HepG2 (cell line): Measurements from ENCODE around the gene AKAP9. TPM values are rescaled to one million over a fixed set of nuclear protein-coding genes. Genes with fewer than 3 reads are reported as not detected.

Source experiments
- ATAC-seq: fragments of 200-7000 bp; cut with Tn5 transposase; 3 replicates; pipeline ENCODE4 v1.9.1; 2020; ENCODE audit warnings: mild to moderate bottlenecking, moderate library complexity
- BruUV-seq: library from RNA; stranded (reverse); fragments of 400-500 nt; replicated peaks from 2 replicates; lab custom pipeline; 2021; lab: Mats Ljungman, UMichigan
- CTCF ChIA-PET: fragments of 300-600 bp; formaldehyde crosslinking; extraction: SDS; loops from one replicate; lab custom pipeline; 2021; ENCODE audit warnings: low total read pairs, inconsistent platforms, low intra/inter-chr PET ratio; lab: Yijun Ruan, JAX
- POLR2A ChIA-PET: fragments of 350-600 bp; sonication (Branson Sonifier 250); formaldehyde crosslinking; loops from one replicate; lab custom pipeline; 2020; ENCODE audit warnings: antibody characterized with exemption, inconsistent platforms; lab: Yijun Ruan, JAX
- DNase-seq: peaks from one replicate; pipeline ENCODE4 v3.0.0-alpha.2; 2015; ENCODE audit warnings: low spot score
- FAIRE-seq: peaks from 3 replicates; lab custom pipeline; 2011; peaks lifted over from hg19 to GRCh38; lab: Jason Lieb, UNC
- H2AFZ ChIP-seq: one replicate; pipeline ENCODE4 v1.6.1; 2011; ENCODE audit warnings: low read length, inconsistent platforms
- H3K27ac ChIP-seq: fragments of 300-600 bp; 3 replicates; pipeline ENCODE4 v1.8.0; 2011; ENCODE audit warnings: mixed run types, mild to moderate bottlenecking, mixed read lengths, low read length, inconsistent platforms; ENCODE audit not compliant: insufficient read depth; ENCODE audit errors: extremely low read length
- H3K27me3 ChIP-seq, 2 experiments: fragments of 200-600 bp in 1 of 2; 2 replicates in 1 of 2; 3 replicates in 1 of 2; pipeline versions ENCODE4 v1.6.0 to v1.8.0; 2011; ENCODE audit warnings: low read length in 2 of 2, mild to moderate bottlenecking in 2 of 2, moderate library complexity in 2 of 2, inconsistent platforms in 1 of 2; ENCODE audit not compliant: insufficient read depth in 2 of 2, control insufficient read depth in 1 of 2
- H3K36me3 ChIP-seq, 2 experiments: fragments of 200-600 bp in 1 of 2; replicated peaks in 1 of 2; 2 replicates in 1 of 2; 3 replicates in 1 of 2; pipeline versions ENCODE4 v1.5.1 to v1.8.0; 2011; ENCODE audit warnings: low read length in 2 of 2, inconsistent platforms in 1 of 2; ENCODE audit not compliant: insufficient read depth in 2 of 2, control insufficient read depth in 1 of 2
- H3K4me1 ChIP-seq: 2 replicates; pipeline ENCODE4 v1.5.1; 2012; ENCODE audit warnings: low read length, inconsistent platforms; ENCODE audit not compliant: insufficient read depth
- H3K4me2 ChIP-seq: 2 replicates; pipeline ENCODE4 v1.6.0; 2011; ENCODE audit warnings: low read depth, low read length, inconsistent platforms
- H3K4me3 ChIP-seq, 3 experiments: fragments of 200-600 bp in 1 of 3; sonication (generic), shearing (Covaris generic) in 1 of 3; replicated peaks in 1 of 3; 2 replicates each; pipeline ENCODE4 v1.5.1; 2011 to 2016; ENCODE audit warnings: low read length in 3 of 3, inconsistent platforms in 2 of 3, low read depth in 2 of 3, mild to moderate bottlenecking in 2 of 3, control low read depth in 1 of 3, mixed read lengths in 1 of 3; ENCODE audit not compliant: insufficient read depth in 1 of 3
- H3K79me2 ChIP-seq: one replicate; pipeline ENCODE4 v1.6.1; 2011; ENCODE audit warnings: low read length, inconsistent platforms; ENCODE audit not compliant: insufficient read depth
- H3K9ac ChIP-seq: 2 replicates; pipeline ENCODE4 v1.6.0; 2011; ENCODE audit warnings: mild to moderate bottlenecking, low read depth, low read length, inconsistent platforms; ENCODE audit not compliant: insufficient read depth
- H3K9me3 ChIP-seq: 2 replicates; pipeline ENCODE4 v1.5.1; 2012; ENCODE audit warnings: mild to moderate bottlenecking, low read length
- H4K20me1 ChIP-seq: 2 replicates; pipeline ENCODE4 v1.6.0; 2011; ENCODE audit warnings: inconsistent platforms, mild to moderate bottlenecking, low read length, moderate library complexity; ENCODE audit not compliant: insufficient read depth
- ARHGAP35 ChIP-seq: sonication (generic); formaldehyde crosslinking; IDR thresholded peaks from 2 replicates; pipeline ENCODE4 v1.9.0; 2022; ENCODE audit warnings: mild to moderate bottlenecking, inconsistent platforms, moderate library complexity, missing genetic modification reagents, borderline replicate concordance
- EHMT2 ChIP-seq: fragments of 200-600 bp; sonication (generic); IDR thresholded peaks from 2 replicates; pipeline ENCODE4 v1.7.0; 2017; ENCODE audit warnings: antibody characterized with exemption, low read depth, low read length, borderline replicate concordance
- FOXC1 ChIP-seq: sonication (generic); formaldehyde crosslinking; IDR thresholded peaks from 2 replicates; pipeline ENCODE4 v1.8.0; 2022; ENCODE audit warnings: mild to moderate bottlenecking, missing genetic modification reagents, borderline replicate concordance
- FOXK2 ChIP-seq: fragments of 450-650 bp; IDR thresholded peaks from 2 replicates; pipeline ENCODE4 v1.6.1; 2016
- MED1 ChIP-seq: sonication (generic); formaldehyde crosslinking; IDR thresholded peaks from 2 replicates; pipeline ENCODE4 v1.4.0; 2020; ENCODE audit warnings: missing genetic modification reagents
- PTBP1 ChIP-seq: fragments of 200-400 bp; formaldehyde crosslinking; IDR thresholded peaks from 2 replicates; pipeline ENCODE4 v1.6.1; 2018; ENCODE audit warnings: low read length, low read depth; ENCODE audit not compliant: poor library complexity, severe bottlenecking
- SAFB2 ChIP-seq: sonication (generic); formaldehyde crosslinking; IDR thresholded peaks from 2 replicates; pipeline ENCODE4 v1.5.1; 2020; ENCODE audit warnings: missing genetic modification reagents, low read depth, mild to moderate bottlenecking, borderline replicate concordance
- TBX3 ChIP-seq: fragments of 450-650 bp; IDR thresholded peaks from 2 replicates; pipeline ENCODE4 v1.6.1; 2017; ENCODE audit warnings: antibody characterized with exemption, mild to moderate bottlenecking, inconsistent platforms, borderline replicate concordance
- ZBTB14 ChIP-seq: sonication (generic); formaldehyde crosslinking; IDR thresholded peaks from 2 replicates; pipeline ENCODE4 v1.4.0; 2020; ENCODE audit warnings: missing genetic modification reagents
- ZFP36L1 ChIP-seq: sonication (generic); formaldehyde crosslinking; IDR thresholded peaks from 2 replicates; pipeline ENCODE4 v1.8.0; 2022; ENCODE audit warnings: mild to moderate bottlenecking, missing genetic modification reagents, moderate library complexity
- ZNF552 ChIP-seq: sonication (generic); formaldehyde crosslinking; IDR thresholded peaks from 2 replicates; pipeline ENCODE4 v1.9.0; 2022; ENCODE audit warnings: missing genetic modification reagents, mild to moderate bottlenecking, borderline replicate concordance
- ZNF563 ChIP-seq: sonication (generic); formaldehyde crosslinking; IDR thresholded peaks from 2 replicates; pipeline ENCODE4 v1.8.0; 2022; ENCODE audit warnings: mild to moderate bottlenecking, moderate library complexity, missing genetic modification reagents
- ZNF816 ChIP-seq: sonication (generic); formaldehyde crosslinking; IDR thresholded peaks from 2 replicates; pipeline ENCODE4 v1.8.0; 2022; ENCODE audit warnings: missing genetic modification reagents, mild to moderate bottlenecking, borderline replicate concordance
- ZNF841 ChIP-seq: sonication (generic); formaldehyde crosslinking; IDR thresholded peaks from 2 replicates; pipeline ENCODE4 v1.8.1; 2023; ENCODE audit warnings: missing genetic modification reagents, borderline replicate concordance
- ZNF879 ChIP-seq: sonication (generic); formaldehyde crosslinking; IDR thresholded peaks from 2 replicates; pipeline ENCODE4 v1.8.1; 2023; ENCODE audit warnings: missing genetic modification reagents
- WGBS: methylation state at CpG from one replicate; pipeline ENCODE4 v1.1.6; 2017; ENCODE audit warnings: low lambda C conversion rate; 5-methylcytosine and 5-hydroxymethylcytosine counted together
- in situ Hi-C: cut with HindIII; loops from 2 replicates; pipeline ENCODE4 v1.10.0; 2017; ENCODE audit warnings: low pct_unique_long_range_greater_than_20kb; ENCODE audit not compliant: extremely low pct_ligation_motif_present
- intact Hi-C: fragments of 100-400 bp; cut with micrococcal nuclease; formaldehyde crosslinking; loops from one replicate; pipeline ENCODE4 v1.10.0; 2022; ENCODE audit not compliant: unreplicated experiment
- polyA plus RNA-seq, 8 experiments: library from polyadenylated mRNA; depleted of rRNA in 3 of 8; stranded (reverse) in 7 of 8; unstranded in 1 of 8; fragments of >200 nt; fragmentation: Illumina TruSeq in 4 of 8; extraction: Trizol in 4 of 8; gene quantifications; 2 replicates each; pipeline versions ENCODE4 v1.2.1 to v1.2.3, GENCODE V29; 2011 to 2016; ENCODE audit warnings: low read depth in 4 of 8, missing spikeins in 1 of 8, mixed read lengths in 1 of 8; ENCODE audit not compliant: insufficient read depth in 1 of 8
- total RNA-seq, 5 experiments: library from RNA; depleted of rRNA; stranded (reverse); fragments of >200 nt; fragmentation: Illumina TruSeq; extraction: Trizol; gene quantifications; 2 replicates each; pipeline ENCODE4 v1.2.3, GENCODE V29; 2016; ENCODE audit warnings: low read depth in 1 of 5
- TF ChIP-seq, protein P1 (sequence below): sonication (generic); formaldehyde crosslinking; IDR thresholded peaks from 2 replicates; pipeline ENCODE4 v1.8.1; 2023; ENCODE audit warnings: missing genetic modification reagents, mild to moderate bottlenecking, borderline replicate concordance
- TF ChIP-seq, protein P2 (sequence below): sonication (generic); formaldehyde crosslinking; IDR thresholded peaks from 2 replicates; pipeline ENCODE4 v1.4.0; 2020; ENCODE audit warnings: mild to moderate bottlenecking, missing genetic modification reagents
- TF ChIP-seq, protein P3 (sequence below): sonication (generic); formaldehyde crosslinking; IDR thresholded peaks from 2 replicates; pipeline ENCODE4 v1.4.0; 2020; ENCODE audit warnings: missing genetic modification reagents

The AKAP9 gene
- total and polyA plus RNA-seq, 2 of the 13 experiments (the other 11 are each of a cell fraction or from before 2014, with no cell fraction given), result 27.6 to 33.1 TPM

DNA sequence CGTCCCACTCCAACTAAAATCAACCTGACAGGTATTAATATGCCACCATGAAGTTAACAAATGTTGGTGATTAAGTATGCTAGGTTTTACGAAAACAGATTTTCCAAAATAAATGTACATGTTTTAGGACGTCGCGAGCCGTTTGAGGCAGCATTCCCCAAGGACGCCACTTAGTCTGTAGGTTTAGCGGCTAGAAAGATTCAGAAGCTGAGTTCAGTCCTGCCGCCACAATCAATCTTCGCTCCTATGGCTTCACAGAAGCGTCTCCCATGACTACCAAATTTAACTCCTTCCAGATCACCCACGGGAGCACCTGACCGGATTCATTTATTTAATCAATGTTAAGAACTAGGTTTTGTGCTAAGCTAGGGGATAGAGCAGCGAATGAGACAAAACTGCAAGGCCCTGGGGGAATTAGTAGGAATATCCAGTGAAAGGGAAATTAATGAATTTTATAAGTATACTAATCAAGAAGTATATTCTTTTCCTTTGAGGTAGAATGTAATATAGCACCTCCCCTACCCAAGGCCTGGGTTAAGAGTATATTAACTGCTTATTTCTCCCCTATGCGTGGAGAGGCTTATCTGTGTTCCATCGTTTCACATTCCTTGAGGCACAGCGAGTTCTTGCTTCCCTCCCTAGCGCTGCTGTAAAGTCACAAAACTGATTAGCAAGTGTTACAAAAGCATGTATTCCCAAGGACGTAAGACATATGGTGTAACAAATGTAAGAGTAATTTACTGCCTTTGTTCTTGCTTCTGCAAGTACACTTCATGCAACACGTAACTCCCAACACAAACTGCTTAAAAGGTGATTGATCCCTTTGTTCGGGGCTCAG is 194.6 kb downstream of the AKAP9 start:
- intact Hi-C loops, result loop anchor here (1.0 kb wide), 1 partner anchor 392 kb away; no protein-coding TSS in a partner anchor
- peaks cover 0 to 12% of the 10 kb centered on the region in 2 experiments; a peak in 3 of 5 replicates for H3K36me3 ChIP-seq
- TSS peak; percentile 93 for BruUV-seq
- H3K27me3 ChIP-seq, result no peaks in the 10 kb centered on the region; a peak in 1 of 5 replicates
- H3K9ac ChIP-seq, result peak overlapping the region; percentile 94
- peak overlapping the region; percentile 98 for H3K4me2 ChIP-seq
- H3K4me3 ChIP-seq, result peak overlapping the region; percentile 95 to 100 (median 98)
- in situ Hi-C loops, result no loop called here
- H3K27ac ChIP-seq, result peak overlapping the region; percentile 98
- 3% methylated on average over 21 of the region's 21 CpGs for whole genome bisulfite sequencing
- peaks cover 39% of the 10 kb centered on the region for H3K4me1 ChIP-seq
- ChIA-PET POLR2A (interaction anchor here (0.6 to 1.5 kb wide), 7 partner anchors 10 to 393 kb away, joined by 4 to 7 read pairs (median 4); partner anchors contain the start of genes GATAD1, PEX1 and RBM48), CTCF (no interaction called here)
- peak; percentile 40 for DNase-seq
- peak; percentile 55 for FAIRE-seq
- H3K9me3 ChIP-seq, result no peaks in the 10 kb centered on the region
- peak; percentile 20 for ATAC-seq
- H4K20me1 ChIP-seq, result peaks cover 33% of the 10 kb centered on the region
- H3K79me2 ChIP-seq, result peaks cover 44% of the 10 kb centered on the region
- H2AFZ ChIP-seq, result no peak overlapping the region
- TF ChIP-seq PTBP1 (no peak), MED1 (CRISPR knock-in tag) (no peak), TBX3 (peak; percentile 19; the same call in 1 of the 2 replicates), ZNF552 (no peak), FOXK2 (no peak), EHMT2 (no peak), ZNF563 (no peak), ZNF816 (CRISPR knock-in tag) (0 out of 2 replicates have a peak, but pooled peaks have one; percentile 70), ZBTB14 (CRISPR knock-in tag) (no peak), ZNF879 (no peak), ARHGAP35 (CRISPR knock-in tag) (no peak), ZFP36L1 (CRISPR knock-in tag) (no peak), FOXC1 (0 out of 2 replicates have a peak, but pooled peaks have one; percentile 1), ZNF841 (CRISPR knock-in tag) (no peak), SAFB2 (CRISPR knock-in tag) (no peak)
- TF ChIP-seq, protein P1, sequence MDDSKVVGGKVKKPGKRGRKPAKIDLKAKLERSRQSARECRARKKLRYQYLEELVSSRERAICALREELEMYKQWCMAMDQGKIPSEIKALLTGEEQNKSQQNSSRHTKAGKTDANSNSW (CRISPR knock-in tag), result no peak
- TF ChIP-seq, protein P2, sequence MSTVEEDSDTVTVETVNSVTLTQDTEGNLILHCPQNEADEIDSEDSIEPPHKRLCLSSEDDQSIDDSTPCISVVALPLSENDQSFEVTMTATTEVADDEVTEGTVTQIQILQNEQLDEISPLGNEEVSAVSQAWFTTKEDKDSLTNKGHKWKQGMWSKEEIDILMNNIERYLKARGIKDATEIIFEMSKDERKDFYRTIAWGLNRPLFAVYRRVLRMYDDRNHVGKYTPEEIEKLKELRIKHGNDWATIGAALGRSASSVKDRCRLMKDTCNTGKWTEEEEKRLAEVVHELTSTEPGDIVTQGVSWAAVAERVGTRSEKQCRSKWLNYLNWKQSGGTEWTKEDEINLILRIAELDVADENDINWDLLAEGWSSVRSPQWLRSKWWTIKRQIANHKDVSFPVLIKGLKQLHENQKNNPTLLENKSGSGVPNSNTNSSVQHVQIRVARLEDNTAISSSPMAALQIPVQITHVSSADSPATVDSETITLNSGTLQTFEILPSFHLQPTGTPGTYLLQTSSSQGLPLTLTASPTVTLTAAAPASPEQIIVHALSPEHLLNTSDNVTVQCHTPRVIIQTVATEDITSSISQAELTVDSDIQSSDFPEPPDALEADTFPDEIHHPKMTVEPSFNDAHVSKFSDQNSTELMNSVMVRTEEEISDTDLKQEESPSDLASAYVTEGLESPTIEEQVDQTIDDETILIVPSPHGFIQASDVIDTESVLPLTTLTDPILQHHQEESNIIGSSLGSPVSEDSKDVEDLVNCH (CRISPR knock-in tag), result no peak
- TF ChIP-seq, protein P3, sequence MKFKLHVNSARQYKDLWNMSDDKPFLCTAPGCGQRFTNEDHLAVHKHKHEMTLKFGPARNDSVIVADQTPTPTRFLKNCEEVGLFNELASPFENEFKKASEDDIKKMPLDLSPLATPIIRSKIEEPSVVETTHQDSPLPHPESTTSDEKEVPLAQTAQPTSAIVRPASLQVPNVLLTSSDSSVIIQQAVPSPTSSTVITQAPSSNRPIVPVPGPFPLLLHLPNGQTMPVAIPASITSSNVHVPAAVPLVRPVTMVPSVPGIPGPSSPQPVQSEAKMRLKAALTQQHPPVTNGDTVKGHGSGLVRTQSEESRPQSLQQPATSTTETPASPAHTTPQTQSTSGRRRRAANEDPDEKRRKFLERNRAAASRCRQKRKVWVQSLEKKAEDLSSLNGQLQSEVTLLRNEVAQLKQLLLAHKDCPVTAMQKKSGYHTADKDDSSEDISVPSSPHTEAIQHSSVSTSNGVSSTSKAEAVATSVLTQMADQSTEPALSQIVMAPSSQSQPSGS, result no peak
